Left kidney (tissue), 8 donors: ENCODE data around the gene MARCKSL1. TPM values are rescaled to one million over a fixed set of nuclear protein-coding genes. Genes with fewer than 3 reads are reported as not detected.
"Not testable (repeated sequence)": the region's sequence is repeated elsewhere in the genome, so short reads cannot be mapped to it uniquely, and the experiment has no call there.

ENCODE experiments used
- DNase-seq: peaks from one replicate; pipeline ENCODE4 v3.0.0-alpha.2; 2013
- long read RNA-seq, 8 donors: transcript quantifications; one replicate each; lab custom pipeline, GENCODE V29; 2026
- polyA plus RNA-seq: library from polyadenylated mRNA; unstranded; fragments of 120-200 nt; gene quantifications from one replicate; pipeline ENCODE4 v1.2.1, GENCODE V29; 2013; ENCODE audit not compliant: insufficient read length

MARCKSL1 gene
- polyA plus RNA-seq = 388 TPM
- long read RNA-seq, donor 1, transcript MARCKSL1-201 (2 exons, 1,699 nt) = major isoform, 519 of 567 reads
- long read RNA-seq, donor 1, partial matches to known transcripts = 0 of 567 reads
- long read RNA-seq, donor 1, other reads (novel, unspliced or antisense) = 48 of 567 reads
- long read RNA-seq, donor 2, transcript MARCKSL1-201 (2 exons, 1,699 nt) = major isoform, 334 of 349 reads
- long read RNA-seq, donor 2, partial matches to known transcripts = 0 of 349 reads
- long read RNA-seq, donor 2, other reads (novel, unspliced or antisense) = 15 of 349 reads
- long read RNA-seq, donor 3, transcript MARCKSL1-201 (2 exons, 1,699 nt) = major isoform, 229 of 244 reads
- long read RNA-seq, donor 3, partial matches to known transcripts = 5 of 244 reads
- long read RNA-seq, donor 3, other reads (novel, unspliced or antisense) = 10 of 244 reads
- long read RNA-seq, donor 4, transcript MARCKSL1-201 (2 exons, 1,699 nt) = major isoform, 28 of 28 reads
- long read RNA-seq, donor 4, partial matches to known transcripts = 0 of 28 reads
- long read RNA-seq, donor 4, other reads (novel, unspliced or antisense) = 0 of 28 reads
- long read RNA-seq, donor 5, transcript MARCKSL1-201 (2 exons, 1,699 nt) = major isoform, 493 of 530 reads
- long read RNA-seq, donor 5, partial matches to known transcripts = 0 of 530 reads
- long read RNA-seq, donor 5, other reads (novel, unspliced or antisense) = 37 of 530 reads
- long read RNA-seq, donor 6, transcript MARCKSL1-201 (2 exons, 1,699 nt) = major isoform, 516 of 551 reads
- long read RNA-seq, donor 6, partial matches to known transcripts = 18 of 551 reads
- long read RNA-seq, donor 6, other reads (novel, unspliced or antisense) = 17 of 551 reads
- long read RNA-seq, donor 7, transcript MARCKSL1-201 (2 exons, 1,699 nt) = major isoform, 508 of 971 reads
- long read RNA-seq, donor 7, partial matches to known transcripts = 425 of 971 reads
- long read RNA-seq, donor 7, other reads (novel, unspliced or antisense) = 38 of 971 reads
- long read RNA-seq, donor 8, transcript MARCKSL1-201 (2 exons, 1,699 nt) = major isoform, 118 of 118 reads
- long read RNA-seq, donor 8, partial matches to known transcripts = 0 of 118 reads
- long read RNA-seq, donor 8, other reads (novel, unspliced or antisense) = 0 of 118 reads

- peak; percentile 87 for DNase-seq
Measured at GRCh38 chr1:32335790-32336590, at the start of gene MARCKSL1. Gene MARCKSL1 (minus strand): TSS chr1:32336233. CDS start chr1:32336033, 200 bp downstream.

- DNase-seq = no peak
Measured at GRCh38 chr1:32380057-32380456, 44.0 kb upstream of the MARCKSL1 start.

GRCh38 chr1:32377541-32378220, 41.6 kb upstream of the MARCKSL1 start:
- DNase-seq = no peak

- no peak for DNase-seq
Measured at GRCh38 chr1:32376199-32376598, 40.2 kb upstream of the MARCKSL1 start.

GRCh38 chr1:32373996-32374592, 38.1 kb upstream of the MARCKSL1 start:
- no peak for DNase-seq

GRCh38 chr1:32372149-32372756, 36.2 kb upstream of the MARCKSL1 start:
- no peak for DNase-seq

GRCh38 chr1:32367912-32368635, 32.0 kb upstream of the MARCKSL1 start:
- no peak for DNase-seq

- DNase-seq = no peak
Measured at GRCh38 chr1:32365445-32365844, 29.4 kb upstream of the MARCKSL1 start.

GRCh38 chr1:32364836-32365235, 28.8 kb upstream of the MARCKSL1 start:
- no peak for DNase-seq

GRCh38 chr1:32363713-32364112, 27.7 kb upstream of the MARCKSL1 start:
- no peak for DNase-seq

GRCh38 chr1:32362474-32363313, 26.7 kb upstream of the MARCKSL1 start, which contains the start of the genes FAM229A and TSSK3:
Gene FAM229A (minus strand): TSS chr1:32362485. CDS start chr1:32362091, 394 bp downstream.
Gene TSSK3 (plus strand): TSS chr1:32362539. CDS start chr1:32362702, 163 bp downstream.
- DNase-seq = no peak

GRCh38 chr1:32361674-32362473, 25.8 kb upstream of the MARCKSL1 start:
- DNase-seq = peak; percentile 68

- no peak for DNase-seq
Measured at GRCh38 chr1:32361308-32361673, 25.3 kb upstream of the MARCKSL1 start.

GRCh38 chr1:32358435-32358834, 22.4 kb upstream of the MARCKSL1 start:
- no peak for DNase-seq

- no peak for DNase-seq
Measured at GRCh38 chr1:32357614-32358013, 21.6 kb upstream of the MARCKSL1 start.

GRCh38 chr1:32356478-32356877, 20.4 kb upstream of the MARCKSL1 start:
- DNase-seq = no peak

GRCh38 chr1:32355778-32356177, 19.7 kb upstream of the MARCKSL1 start:
- DNase-seq = not testable (repeated sequence)
